ENCODE measurements around the gene CLTCL1.

DNA sequence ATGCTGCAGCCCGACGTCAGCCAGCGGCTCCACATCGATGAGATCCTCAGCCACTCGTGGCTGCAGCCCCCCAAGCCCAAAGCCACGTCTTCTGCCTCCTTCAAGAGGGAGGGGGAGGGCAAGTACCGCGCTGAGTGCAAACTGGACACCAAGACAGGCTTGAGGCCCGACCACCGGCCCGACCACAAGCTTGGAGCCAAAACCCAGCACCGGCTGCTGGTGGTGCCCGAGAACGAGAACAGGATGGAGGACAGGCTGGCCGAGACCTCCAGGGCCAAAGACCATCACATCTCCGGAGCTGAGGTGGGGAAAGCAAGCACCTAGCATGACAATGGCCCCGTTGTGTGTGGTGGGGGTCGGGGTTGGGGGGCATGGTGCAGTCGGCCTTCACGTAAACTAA, 159.4 kb downstream of the CLTCL1 start:
- no peak for TF ChIP-seq ZNF384 (IDR thresholded peaks at IDR 0.05)
- no peak for TF ChIP-seq FOXM1 (IDR thresholded peaks at IDR 0.05; ENCODE audit: borderline replicate concordance)
- TF ChIP-seq CTBP1 (IDR thresholded peaks at IDR 0.05; ENCODE audit: borderline replicate concordance) = no peak
- no peak for TF ChIP-seq SUZ12 (IDR thresholded peaks at IDR 0.05)
- no peak for TF ChIP-seq SP1 (IDR thresholded peaks at IDR 0.05)
- TF ChIP-seq TARDBP (IDR thresholded peaks at IDR 0.05) = no peak
- TF ChIP-seq ELF4 (IDR thresholded peaks at IDR 0.05) = no peak
- TF ChIP-seq, protein P1, sequence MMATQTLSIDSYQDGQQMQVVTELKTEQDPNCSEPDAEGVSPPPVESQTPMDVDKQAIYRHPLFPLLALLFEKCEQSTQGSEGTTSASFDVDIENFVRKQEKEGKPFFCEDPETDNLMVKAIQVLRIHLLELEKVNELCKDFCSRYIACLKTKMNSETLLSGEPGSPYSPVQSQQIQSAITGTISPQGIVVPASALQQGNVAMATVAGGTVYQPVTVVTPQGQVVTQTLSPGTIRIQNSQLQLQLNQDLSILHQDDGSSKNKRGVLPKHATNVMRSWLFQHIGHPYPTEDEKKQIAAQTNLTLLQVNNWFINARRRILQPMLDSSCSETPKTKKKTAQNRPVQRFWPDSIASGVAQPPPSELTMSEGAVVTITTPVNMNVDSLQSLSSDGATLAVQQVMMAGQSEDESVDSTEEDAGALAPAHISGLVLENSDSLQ (IDR thresholded peaks at IDR 0.05) = no peak
- TF ChIP-seq ARNT (IDR thresholded peaks at IDR 0.05) = no peak
- no peak for TF ChIP-seq L3MBTL2 (conservative IDR thresholded peaks at IDR 0.05)
- no peak for TF ChIP-seq FOXK2 (IDR thresholded peaks at IDR 0.05)
- no peak for TF ChIP-seq LEF1 (IDR thresholded peaks at IDR 0.05; ENCODE audit: borderline replicate concordance)

All from HEK293T (cell line).